HepG2 (cell line): ENCODE data around the gene HELZ. TPM values are rescaled to one million over a fixed set of nuclear protein-coding genes. Genes with fewer than 3 reads are reported as not detected.
A peak's percentile ranks its signal among the peaks of the same experiment; 100 is the strongest.

Source experiments
- ARID4A ChIP-seq: sonication (generic); formaldehyde crosslinking; IDR thresholded peaks from 2 replicates; pipeline ENCODE4 v1.5.0; 2020; ENCODE audit warnings: mild to moderate bottlenecking, missing genetic modification reagents, borderline replicate concordance
- E2F1 ChIP-seq: sonication (generic); formaldehyde crosslinking; IDR thresholded peaks from 2 replicates; pipeline ENCODE4 v1.5.0; 2020; ENCODE audit warnings: missing genetic modification reagents
- GTF3A ChIP-seq: sonication (generic); formaldehyde crosslinking; conservative IDR thresholded peaks from 2 replicates; pipeline ENCODE4 v1.4.0; 2020; ENCODE audit warnings: mild to moderate bottlenecking, missing genetic modification reagents
- HOXA5 ChIP-seq: sonication (generic); formaldehyde crosslinking; IDR thresholded peaks from 2 replicates; pipeline ENCODE4 v1.4.0; 2020; ENCODE audit warnings: missing genetic modification reagents
- IKZF4 ChIP-seq: sonication (generic); formaldehyde crosslinking; IDR thresholded peaks from 2 replicates; pipeline ENCODE4 v1.5.1; 2020; ENCODE audit warnings: borderline replicate concordance, mild to moderate bottlenecking, low read depth, missing genetic modification reagents; ENCODE audit errors: not compliant biosample characterization
- MLLT10 ChIP-seq: sonication (generic); formaldehyde crosslinking; IDR thresholded peaks from 2 replicates; pipeline ENCODE4 v1.4.0; 2020; ENCODE audit warnings: missing genetic modification reagents
- PITX1 ChIP-seq: sonication (generic); formaldehyde crosslinking; IDR thresholded peaks from 2 replicates; pipeline ENCODE4 v1.5.1; 2020; ENCODE audit warnings: mild to moderate bottlenecking, missing genetic modification reagents
- PLSCR1 ChIP-seq: sonication (generic); formaldehyde crosslinking; IDR thresholded peaks from 2 replicates; pipeline ENCODE4 v1.5.0; 2020; ENCODE audit warnings: missing genetic modification reagents, mild to moderate bottlenecking, borderline replicate concordance
- PRMT3 ChIP-seq: sonication (generic); formaldehyde crosslinking; IDR thresholded peaks from 2 replicates; pipeline ENCODE4 v1.8.1; 2022; ENCODE audit warnings: low read depth, mild to moderate bottlenecking, moderate library complexity, missing genetic modification reagents, borderline replicate concordance
- RXRA ChIP-seq: sonication (generic); formaldehyde crosslinking; IDR thresholded peaks from 2 replicates; pipeline ENCODE4 v1.5.1; 2020; ENCODE audit warnings: missing genetic modification reagents
- ZFP36 ChIP-seq: fragments of 150-350 bp; IDR thresholded peaks from 2 replicates; pipeline ENCODE4 v1.6.1; 2018; ENCODE audit warnings: borderline replicate concordance, low read length, low read depth; ENCODE audit not compliant: partially characterized antibody
- ZMYM3 ChIP-seq: sonication (generic); formaldehyde crosslinking; IDR thresholded peaks from 2 replicates; pipeline ENCODE4 v1.5.1; 2020; ENCODE audit warnings: mild to moderate bottlenecking, missing genetic modification reagents
- ZNF282 ChIP-seq: fragments of 450-650 bp; IDR thresholded peaks from 2 replicates; pipeline ENCODE4 v1.6.1; 2018; ENCODE audit not compliant: partially characterized antibody
- ZNF382 ChIP-seq: sonication (generic); formaldehyde crosslinking; IDR thresholded peaks from 2 replicates; pipeline ENCODE4 v1.5.0; 2020; ENCODE audit warnings: missing genetic modification reagents, mild to moderate bottlenecking, borderline replicate concordance
- ZNF44 ChIP-seq: sonication (generic); formaldehyde crosslinking; IDR thresholded peaks from 2 replicates; pipeline ENCODE4 v1.5.1; 2020; ENCODE audit warnings: mild to moderate bottlenecking, missing genetic modification reagents
- ZNF503 ChIP-seq: sonication (generic); formaldehyde crosslinking; IDR thresholded peaks from 2 replicates; pipeline ENCODE4 v1.4.0; 2020; ENCODE audit warnings: missing genetic modification reagents
- polyA plus RNA-seq, 8 experiments: library from polyadenylated mRNA; depleted of rRNA in 3 of 8; stranded (reverse) in 7 of 8; unstranded in 1 of 8; fragments of >200 nt; fragmentation: Illumina TruSeq in 4 of 8; extraction: Trizol in 4 of 8; gene quantifications; 2 replicates each; pipeline versions ENCODE4 v1.2.1 to v1.2.3, GENCODE V29; 2011 to 2016; ENCODE audit warnings: low read depth in 4 of 8, missing spikeins in 1 of 8, mixed read lengths in 1 of 8; ENCODE audit not compliant: insufficient read depth in 1 of 8
- total RNA-seq, 5 experiments: library from RNA; depleted of rRNA; stranded (reverse); fragments of >200 nt; fragmentation: Illumina TruSeq; extraction: Trizol; gene quantifications; 2 replicates each; pipeline ENCODE4 v1.2.3, GENCODE V29; 2016; ENCODE audit warnings: low read depth in 1 of 5
- TF ChIP-seq, protein P1 (sequence below): sonication (generic); formaldehyde crosslinking; IDR thresholded peaks from 2 replicates; pipeline ENCODE4 v1.4.0; 2020; ENCODE audit warnings: missing genetic modification reagents, borderline replicate concordance

Gene HELZ
- total and polyA plus RNA-seq, 2 of the 13 experiments (the other 11 are each of a cell fraction or from before 2014, with no cell fraction given), result 35.3 to 52.4 TPM

- TF ChIP-seq, protein P1, sequence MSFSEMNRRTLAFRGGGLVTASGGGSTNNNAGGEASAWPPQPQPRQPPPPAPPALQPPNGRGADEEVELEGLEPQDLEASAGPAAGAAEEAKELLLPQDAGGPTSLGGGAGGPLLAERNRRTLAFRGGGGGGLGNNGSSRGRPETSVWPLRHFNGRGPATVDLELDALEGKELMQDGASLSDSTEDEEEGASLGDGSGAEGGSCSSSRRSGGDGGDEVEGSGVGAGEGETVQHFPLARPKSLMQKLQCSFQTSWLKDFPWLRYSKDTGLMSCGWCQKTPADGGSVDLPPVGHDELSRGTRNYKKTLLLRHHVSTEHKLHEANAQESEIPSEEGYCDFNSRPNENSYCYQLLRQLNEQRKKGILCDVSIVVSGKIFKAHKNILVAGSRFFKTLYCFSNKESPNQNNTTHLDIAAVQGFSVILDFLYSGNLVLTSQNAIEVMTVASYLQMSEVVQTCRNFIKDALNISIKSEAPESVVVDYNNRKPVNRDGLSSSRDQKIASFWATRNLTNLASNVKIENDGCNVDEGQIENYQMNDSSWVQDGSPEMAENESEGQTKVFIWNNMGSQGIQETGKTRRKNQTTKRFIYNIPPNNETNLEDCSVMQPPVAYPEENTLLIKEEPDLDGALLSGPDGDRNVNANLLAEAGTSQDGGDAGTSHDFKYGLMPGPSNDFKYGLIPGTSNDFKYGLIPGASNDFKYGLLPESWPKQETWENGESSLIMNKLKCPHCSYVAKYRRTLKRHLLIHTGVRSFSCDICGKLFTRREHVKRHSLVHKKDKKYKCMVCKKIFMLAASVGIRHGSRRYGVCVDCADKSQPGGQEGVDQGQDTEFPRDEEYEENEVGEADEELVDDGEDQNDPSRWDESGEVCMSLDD (CRISPR knock-in tag), result 0 out of 2 replicates have a peak, but pooled peaks have one; percentile 29
- TF ChIP-seq ZNF503 (CRISPR knock-in tag) (0 out of 2 replicates have a peak, but pooled peaks have one; percentile 9), ZMYM3 (CRISPR knock-in tag) (no peak), HOXA5 (CRISPR knock-in tag) (no peak), MLLT10 (peak; percentile 10; the same call in 1 of the 2 replicates), PRMT3 (CRISPR knock-in tag) (0 out of 2 replicates have a peak, but pooled peaks have one; percentile 11), ZNF282 (no peak), ARID4A (peak; percentile 62), RXRA (CRISPR knock-in tag) (peak; percentile 63; the same call in 1 of the 2 replicates), E2F1 (CRISPR knock-in tag) (peak; percentile 40; the same call in 1 of the 2 replicates), ZNF44 (CRISPR knock-in tag) (0 out of 2 replicates have a peak, but pooled peaks have one; percentile 19), ZFP36 (no peak), ZNF382 (CRISPR knock-in tag) (no peak), PLSCR1 (CRISPR knock-in tag) (no peak), PITX1 (CRISPR knock-in tag) (0 out of 2 replicates have a peak, but pooled peaks have one; percentile 24), IKZF4 (peak; percentile 91), GTF3A (0 out of 2 replicates have a peak, but pooled peaks have one; percentile 6)
Observed at GRCh38 chr17:67245694-67246402, 852 bp upstream of the HELZ start (continued).
